NAMALWA (cell line): Measurements from ENCODE around the gene MLLT6.

Experiments used
- DNase-seq: peaks from one replicate; pipeline ENCODE4 v3.0.0-alpha.2; 2015; ENCODE audit warnings: low spot score

MLLT6 gene

DNA sequence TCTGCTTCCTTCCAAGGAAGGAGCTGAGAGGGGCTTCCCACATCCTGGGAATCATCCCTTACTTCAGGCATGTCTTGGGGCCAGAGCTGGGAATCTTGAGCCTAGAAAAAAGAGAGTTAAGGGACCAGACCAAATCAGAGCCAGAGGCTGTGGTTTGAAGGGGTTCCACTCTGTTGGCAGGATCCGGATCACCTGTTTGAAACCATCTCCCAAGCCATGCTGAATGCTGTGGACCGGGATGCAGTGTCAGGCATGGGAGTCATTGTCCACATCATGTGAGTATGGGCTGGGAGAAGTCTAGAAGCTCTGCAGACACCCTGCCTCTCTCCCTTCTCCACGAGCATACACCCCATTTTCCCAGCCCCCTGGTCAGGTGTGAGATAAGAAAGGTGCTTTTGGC lies 57.2 kb downstream of the MLLT6 start:
- no peak for DNase-seq

DNA sequence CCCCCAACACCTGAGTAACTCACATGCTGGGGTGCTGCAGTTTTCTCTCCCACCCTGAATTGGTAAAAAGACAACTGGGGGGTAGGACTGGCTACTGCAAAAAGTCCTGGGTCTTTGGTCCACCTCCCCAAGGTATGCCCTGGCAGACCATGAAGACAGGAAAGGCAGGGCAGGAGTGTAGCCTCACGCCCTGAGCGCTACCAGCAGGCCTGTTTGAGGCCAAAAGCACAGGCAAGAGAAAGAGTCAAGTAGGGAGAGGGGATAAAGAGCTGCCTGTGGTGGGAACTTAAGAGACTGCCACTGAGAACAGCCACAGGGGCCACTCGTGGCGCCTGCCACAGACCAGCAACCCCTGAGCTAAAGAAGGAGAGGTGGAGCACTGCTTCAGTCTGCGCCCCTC lies 61.3 kb downstream of the MLLT6 start:
- DNase-seq: no peak

DNA sequence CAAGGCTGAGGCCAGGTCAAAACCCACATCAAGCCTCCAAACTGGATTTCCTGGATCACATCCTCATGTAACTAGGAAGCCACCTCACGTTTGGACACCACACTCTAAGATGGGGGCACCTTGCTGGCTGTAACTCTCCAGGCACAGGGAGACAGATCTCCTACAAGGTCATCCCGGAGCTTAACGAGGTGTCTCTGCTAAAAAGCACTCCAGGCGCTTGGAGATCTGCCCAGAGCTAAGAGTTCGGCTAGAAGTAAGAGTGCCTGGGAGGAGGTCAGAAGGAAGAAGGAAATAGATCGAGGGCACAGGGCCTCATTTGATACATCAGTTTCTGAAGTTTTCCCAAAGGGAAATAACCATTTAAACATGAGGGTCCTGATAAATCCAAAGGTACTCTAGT lies 63.3 kb downstream of the MLLT6 start:
- no peak for DNase-seq

DNA sequence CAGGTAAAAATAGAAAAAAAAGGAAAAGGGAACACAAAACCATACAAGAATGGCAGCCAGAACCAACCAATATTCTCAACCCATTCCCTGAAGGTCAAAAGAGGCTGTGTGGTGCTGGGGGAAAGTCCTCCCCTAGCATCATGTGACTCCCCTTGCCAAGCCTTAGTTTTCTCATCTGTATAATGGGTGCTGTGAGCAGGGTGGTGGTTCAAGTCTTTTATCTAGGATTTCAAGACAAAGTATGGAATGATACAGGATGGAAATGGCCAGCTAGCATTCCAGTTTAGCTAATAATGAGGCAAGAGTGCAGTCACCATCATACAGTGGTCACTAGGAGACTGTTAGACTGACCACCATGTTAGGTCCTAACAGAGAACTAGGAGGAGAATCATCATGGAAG lies 68.2 kb downstream of the MLLT6 start:
- DNase-seq: no peak

DNA sequence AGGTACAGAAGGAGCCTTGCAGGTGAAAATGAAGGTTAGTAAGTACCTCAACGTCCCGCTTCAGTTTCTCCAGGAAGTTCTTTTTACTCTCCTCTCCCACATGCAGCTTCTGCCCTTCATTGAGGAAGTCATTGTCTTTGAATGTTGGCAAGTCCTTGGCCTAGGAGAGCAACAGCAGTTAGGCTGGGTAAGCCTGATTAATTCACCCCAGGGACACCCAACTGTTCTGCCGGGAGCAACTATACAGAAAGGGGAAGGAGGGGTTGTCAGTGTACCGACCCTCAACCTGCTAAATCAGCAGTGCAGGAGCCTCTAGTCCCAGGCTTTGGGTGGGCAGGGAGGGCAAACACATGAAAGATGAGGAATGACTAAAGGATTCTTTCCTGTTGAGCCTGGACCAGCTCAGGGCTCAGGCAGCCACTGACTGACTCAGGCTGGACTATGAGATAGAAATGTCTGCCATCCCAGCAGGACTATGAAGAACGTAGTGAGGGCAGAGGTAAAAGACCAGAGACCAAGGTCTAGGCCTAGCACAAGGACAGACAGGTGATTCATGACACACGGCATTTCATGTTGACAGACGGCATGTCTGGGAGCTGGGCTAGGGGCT lies 72.7 kb downstream of the MLLT6 start:
- no peak for DNase-seq
